ENCODE data around the gene KRTAP10-3.

DNA sequence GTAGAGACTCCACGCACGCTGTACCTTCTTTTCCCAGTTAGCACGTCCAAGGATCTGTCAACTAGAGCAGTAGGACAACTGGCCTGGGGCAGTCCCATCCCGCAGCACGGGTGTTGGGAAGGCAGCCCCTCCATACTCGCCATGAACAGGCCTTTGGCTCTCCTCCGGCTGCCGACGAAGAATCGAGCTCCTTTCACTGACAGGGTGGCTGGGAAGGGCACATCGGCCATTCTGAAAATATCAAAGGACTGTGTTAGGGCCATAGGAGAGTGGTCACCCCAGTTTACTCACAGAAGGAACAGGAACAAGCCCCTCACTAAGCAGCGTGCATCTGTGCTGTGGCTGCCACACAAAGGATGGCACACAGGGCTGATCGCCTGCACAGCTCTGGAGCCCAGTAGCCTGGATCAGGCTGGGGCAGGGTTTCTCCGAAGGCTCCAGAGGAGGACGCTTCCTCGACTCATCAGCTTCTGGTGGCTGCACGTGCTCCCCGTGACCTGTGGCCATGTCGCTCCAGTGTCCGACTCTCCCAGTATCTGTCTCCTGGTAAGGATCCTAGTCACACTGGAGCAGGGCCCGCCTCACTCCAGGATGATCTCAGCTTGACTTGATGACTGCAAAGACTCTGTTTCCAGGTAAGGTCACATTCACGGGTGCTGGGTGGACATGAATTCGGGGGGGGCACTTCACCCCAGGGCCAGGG is 27.5 kb downstream of the KRTAP10-3 start:
- TF ChIP-seq, protein P1, sequence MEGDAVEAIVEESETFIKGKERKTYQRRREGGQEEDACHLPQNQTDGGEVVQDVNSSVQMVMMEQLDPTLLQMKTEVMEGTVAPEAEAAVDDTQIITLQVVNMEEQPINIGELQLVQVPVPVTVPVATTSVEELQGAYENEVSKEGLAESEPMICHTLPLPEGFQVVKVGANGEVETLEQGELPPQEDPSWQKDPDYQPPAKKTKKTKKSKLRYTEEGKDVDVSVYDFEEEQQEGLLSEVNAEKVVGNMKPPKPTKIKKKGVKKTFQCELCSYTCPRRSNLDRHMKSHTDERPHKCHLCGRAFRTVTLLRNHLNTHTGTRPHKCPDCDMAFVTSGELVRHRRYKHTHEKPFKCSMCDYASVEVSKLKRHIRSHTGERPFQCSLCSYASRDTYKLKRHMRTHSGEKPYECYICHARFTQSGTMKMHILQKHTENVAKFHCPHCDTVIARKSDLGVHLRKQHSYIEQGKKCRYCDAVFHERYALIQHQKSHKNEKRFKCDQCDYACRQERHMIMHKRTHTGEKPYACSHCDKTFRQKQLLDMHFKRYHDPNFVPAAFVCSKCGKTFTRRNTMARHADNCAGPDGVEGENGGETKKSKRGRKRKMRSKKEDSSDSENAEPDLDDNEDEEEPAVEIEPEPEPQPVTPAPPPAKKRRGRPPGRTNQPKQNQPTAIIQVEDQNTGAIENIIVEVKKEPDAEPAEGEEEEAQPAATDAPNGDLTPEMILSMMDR (IDR thresholded peaks at IDR 0.05) = no peak
- TF ChIP-seq POLR2AphosphoS5 (IDR thresholded peaks at IDR 0.05) (no peak), POLR2A (IDR thresholded peaks at IDR 0.05) (no peak)

All from breast epithelium (tissue), 3 donors.